ENCODE measurements around the gene ZNF541. TPM values are rescaled to one million over a fixed set of nuclear protein-coding genes. Genes with fewer than 3 reads are reported as not detected.
A peak's percentile ranks its signal among the peaks of the same experiment; 100 is the strongest.

Gene ZNF541
- total RNA-seq, 1 donor from 2014 or later = not detected

GRCh38 chr19:47544075-47544474 lies 28.9 kb downstream of the ZNF541 start:
- no peak for TF ChIP-seq CTCF (conservative IDR thresholded peaks at IDR 0.05)
- H3K36me3 Mint-ChIP-seq = no peaks in the 10 kb centered on the region
- no peak overlapping the region for H3K4me3 Mint-ChIP-seq
- peaks cover 4% of the 10 kb centered on the region for H3K4me1 Mint-ChIP-seq (ENCODE audit: unreplicated experiment)
- no peaks in the 10 kb centered on the region for H3K27me3 Mint-ChIP-seq
- DNase-seq (ENCODE audit: extremely low spot score, unreplicated experiment) = no peak
- H3K9me3 Mint-ChIP-seq = no peaks in the 10 kb centered on the region
- H3K27ac Mint-ChIP-seq = no peak overlapping the region

GRCh38 chr19:47542030-47542475 lies 30.9 kb downstream of the ZNF541 start:
- Mint-ChIP-seq H3K27me3 (no peaks in the 10 kb centered on the region), H3K4me1 (ENCODE audit: unreplicated experiment) (peaks cover 4% of the 10 kb centered on the region), H3K36me3 (no peaks in the 10 kb centered on the region), H3K4me3 (no peak overlapping the region), H3K27ac (peak overlapping the region; percentile 10), H3K9me3 (no peaks in the 10 kb centered on the region)
- DNase-seq (ENCODE audit: extremely low spot score, unreplicated experiment) = no peak
- no peak for TF ChIP-seq CTCF (conservative IDR thresholded peaks at IDR 0.05)

GRCh38 chr19:47541518-47541917 lies 31.4 kb downstream of the ZNF541 start:
- Mint-ChIP-seq H3K4me3 (no peak overlapping the region), H3K36me3 (no peaks in the 10 kb centered on the region), H3K4me1 (ENCODE audit: unreplicated experiment) (peaks cover 4% of the 10 kb centered on the region), H3K27ac (peak overlapping the region; percentile 10), H3K27me3 (no peaks in the 10 kb centered on the region), H3K9me3 (no peaks in the 10 kb centered on the region)
- no peak for TF ChIP-seq CTCF (conservative IDR thresholded peaks at IDR 0.05)
- no peak for DNase-seq (ENCODE audit: extremely low spot score, unreplicated experiment)

GRCh38 chr19:47540748-47541147 lies 32.2 kb downstream of the ZNF541 start:
- Mint-ChIP-seq H3K4me3 (no peak overlapping the region), H3K27me3 (no peaks in the 10 kb centered on the region), H3K4me1 (ENCODE audit: unreplicated experiment) (peaks cover 4% of the 10 kb centered on the region), H3K27ac (no peak overlapping the region), H3K36me3 (no peaks in the 10 kb centered on the region), H3K9me3 (no peaks in the 10 kb centered on the region)
- TF ChIP-seq CTCF (conservative IDR thresholded peaks at IDR 0.05) = peak; percentile 48
- DNase-seq (ENCODE audit: extremely low spot score, unreplicated experiment) = no peak

GRCh38 chr19:47539747-47540311 lies 33.1 kb downstream of the ZNF541 start:
- Mint-ChIP-seq H3K36me3 (no peaks in the 10 kb centered on the region), H3K27ac (no peak overlapping the region), H3K27me3 (peaks cover 3% of the 10 kb centered on the region)

More at GRCh38 chr19:47539747-47540311, 33.1 kb downstream of the ZNF541 start:
- Mint-ChIP-seq H3K4me1 (ENCODE audit: unreplicated experiment) (peaks cover 4% of the 10 kb centered on the region), H3K9me3 (no peaks in the 10 kb centered on the region), H3K4me3 (no peak overlapping the region)
- no peak for TF ChIP-seq CTCF (conservative IDR thresholded peaks at IDR 0.05)
- no peak for DNase-seq (ENCODE audit: extremely low spot score, unreplicated experiment)
